OCI-LY1 (cell line): ENCODE measurements around the gene PPP1R9A.

ENCODE experiments used
- H2AFZ ChIP-seq: fragments of 200-600 bp; sonication (generic), shearing (Covaris generic); 2 replicates; pipeline ENCODE4 v1.6.0; 2014; ENCODE audit warnings: antibody characterized with exemption, mild to moderate bottlenecking, low read length
- H3F3A ChIP-seq: fragments of 200-600 bp; sonication (generic), shearing (Covaris generic); 2 replicates; pipeline ENCODE4 v1.6.0; 2014; ENCODE audit warnings: mild to moderate bottlenecking, antibody characterized with exemption, low read length, moderate library complexity; ENCODE audit not compliant: insufficient read depth
- H3K27ac ChIP-seq: fragments of 200-600 bp; sonication (generic); 2 replicates; pipeline ENCODE4 v1.5.1; 2014; ENCODE audit warnings: low read length, mixed run types, mild to moderate bottlenecking, low read depth; ENCODE audit not compliant: poor library complexity, severe bottlenecking
- H3K27me3 ChIP-seq: fragments of 200-600 bp; sonication (generic); 2 replicates; pipeline ENCODE4 v1.6.0; 2014; ENCODE audit warnings: antibody characterized with exemption, mild to moderate bottlenecking, low read length, moderate library complexity; ENCODE audit not compliant: insufficient read depth
- H3K36me3 ChIP-seq: fragments of 200-600 bp; sonication (generic); 2 replicates; pipeline ENCODE4 v1.6.1; 2014; ENCODE audit warnings: mild to moderate bottlenecking, antibody characterized with exemption, low read length, moderate library complexity, mixed read lengths; ENCODE audit not compliant: insufficient read depth
- H3K4me1 ChIP-seq: fragments of 200-600 bp; sonication (generic); 2 replicates; pipeline ENCODE4 v1.5.1; 2014; ENCODE audit warnings: mild to moderate bottlenecking, low read length, moderate library complexity; ENCODE audit not compliant: insufficient read depth, severe bottlenecking
- H3K4me2 ChIP-seq: fragments of 200-600 bp; sonication (generic), shearing (Covaris generic); 2 replicates; pipeline ENCODE4 v1.6.1; 2014; ENCODE audit warnings: low read length
- H3K4me3 ChIP-seq: fragments of 200-600 bp; sonication (generic); 2 replicates; pipeline ENCODE4 v1.5.1; 2014; ENCODE audit warnings: low read length, low read depth, mild to moderate bottlenecking, mixed read lengths; ENCODE audit not compliant: poor library complexity, severe bottlenecking
- H3K79me2 ChIP-seq: fragments of 200-600 bp; shearing (Covaris generic); 2 replicates; pipeline ENCODE4 v1.6.1; 2016; ENCODE audit warnings: mixed run types, low read length, mixed read lengths; ENCODE audit not compliant: insufficient read depth
- H3K9ac ChIP-seq: fragments of 200-600 bp; sonication (generic), shearing (Covaris generic); 2 replicates; pipeline ENCODE4 v1.6.1; 2014; ENCODE audit warnings: mild to moderate bottlenecking, low read length, mixed read lengths
- H3K9me2 ChIP-seq: fragments of 200-600 bp; sonication (generic), shearing (Covaris generic); 2 replicates; pipeline ENCODE4 v1.6.1; 2014; ENCODE audit warnings: low read depth, mild to moderate bottlenecking, low read length, mixed read lengths
- H3K9me3 ChIP-seq: fragments of 200-600 bp; shearing (Covaris generic); 2 replicates; pipeline ENCODE4 v1.6.1; 2014; ENCODE audit warnings: low read length, mixed read lengths
- H4K20me1 ChIP-seq: fragments of 200-600 bp; sonication (generic), shearing (Covaris generic); 2 replicates; pipeline ENCODE4 v1.6.0; 2016; ENCODE audit warnings: mild to moderate bottlenecking, low read length; ENCODE audit not compliant: insufficient read depth
- EZH2 ChIP-seq: fragments of 200-600 bp; sonication (generic), shearing (Covaris generic); IDR thresholded peaks from 2 replicates; pipeline ENCODE4 v1.8.0; 2017; ENCODE audit warnings: borderline replicate concordance, mixed run types, mild to moderate bottlenecking, antibody characterized with exemption, low read length, moderate library complexity, mixed read lengths
- TF ChIP-seq, protein P1 (sequence below): fragments of 200-600 bp; sonication (generic), shearing (Covaris generic); IDR thresholded peaks from 2 replicates; pipeline ENCODE4 v1.5.1; 2017; ENCODE audit warnings: mild to moderate bottlenecking, antibody characterized with exemption, low read length, moderate library complexity, mixed read lengths

Gene PPP1R9A

DNA sequence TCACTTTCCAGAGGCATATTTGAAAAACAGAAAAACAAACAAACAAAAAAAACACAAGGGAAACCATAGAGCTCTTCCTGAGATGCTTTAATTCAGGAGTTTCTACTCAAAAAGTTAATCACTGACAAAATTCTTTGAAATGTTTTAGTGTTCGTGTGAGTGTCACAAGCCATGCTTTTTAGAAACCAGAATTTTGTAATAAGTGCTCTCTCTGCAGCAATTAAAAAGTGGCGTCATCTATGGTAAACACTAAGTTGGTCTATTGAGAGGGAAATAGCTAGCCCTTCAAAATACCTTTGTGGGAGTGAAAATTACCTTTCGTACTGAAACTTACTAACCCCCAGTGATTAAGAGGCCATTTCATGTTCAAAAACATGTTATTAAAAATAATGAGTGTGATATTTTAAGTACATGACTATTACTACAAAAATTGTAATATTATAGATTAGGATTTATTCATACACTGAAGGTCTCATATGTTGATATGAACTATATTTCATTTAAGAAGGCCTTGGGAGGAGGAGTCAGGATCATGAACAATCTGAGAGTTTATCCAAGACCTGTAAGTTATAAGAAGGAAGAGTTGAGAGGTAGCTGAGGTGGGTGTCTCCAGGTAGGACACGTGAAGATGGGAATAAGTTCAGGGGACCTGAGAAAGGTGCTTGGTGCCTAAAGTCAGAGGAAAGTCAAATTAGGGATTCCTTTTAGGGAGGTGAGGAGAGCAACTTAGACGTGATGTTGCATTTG, 94.6 kb downstream of the PPP1R9A start:
- Histone ChIP-seq H3K36me3 (no peaks in the 10 kb centered on the region), H3K27ac (no peak overlapping the region), H3K4me3 (no peak overlapping the region), H4K20me1 (no peaks in the 10 kb centered on the region), H3K27me3 (no peaks in the 10 kb centered on the region), H3F3A (no peaks in the 10 kb centered on the region), H3K9ac (no peak overlapping the region), H3K9me2 (no peaks in the 10 kb centered on the region), H3K4me2 (no peak overlapping the region), H3K9me3 (no peaks in the 10 kb centered on the region), H3K79me2 (no peaks in the 10 kb centered on the region), H2AFZ (no peak overlapping the region), H3K4me1 (no peaks in the 10 kb centered on the region)
- TF ChIP-seq, protein P1, sequence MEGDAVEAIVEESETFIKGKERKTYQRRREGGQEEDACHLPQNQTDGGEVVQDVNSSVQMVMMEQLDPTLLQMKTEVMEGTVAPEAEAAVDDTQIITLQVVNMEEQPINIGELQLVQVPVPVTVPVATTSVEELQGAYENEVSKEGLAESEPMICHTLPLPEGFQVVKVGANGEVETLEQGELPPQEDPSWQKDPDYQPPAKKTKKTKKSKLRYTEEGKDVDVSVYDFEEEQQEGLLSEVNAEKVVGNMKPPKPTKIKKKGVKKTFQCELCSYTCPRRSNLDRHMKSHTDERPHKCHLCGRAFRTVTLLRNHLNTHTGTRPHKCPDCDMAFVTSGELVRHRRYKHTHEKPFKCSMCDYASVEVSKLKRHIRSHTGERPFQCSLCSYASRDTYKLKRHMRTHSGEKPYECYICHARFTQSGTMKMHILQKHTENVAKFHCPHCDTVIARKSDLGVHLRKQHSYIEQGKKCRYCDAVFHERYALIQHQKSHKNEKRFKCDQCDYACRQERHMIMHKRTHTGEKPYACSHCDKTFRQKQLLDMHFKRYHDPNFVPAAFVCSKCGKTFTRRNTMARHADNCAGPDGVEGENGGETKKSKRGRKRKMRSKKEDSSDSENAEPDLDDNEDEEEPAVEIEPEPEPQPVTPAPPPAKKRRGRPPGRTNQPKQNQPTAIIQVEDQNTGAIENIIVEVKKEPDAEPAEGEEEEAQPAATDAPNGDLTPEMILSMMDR: no peak
- no peak for TF ChIP-seq EZH2

DNA sequence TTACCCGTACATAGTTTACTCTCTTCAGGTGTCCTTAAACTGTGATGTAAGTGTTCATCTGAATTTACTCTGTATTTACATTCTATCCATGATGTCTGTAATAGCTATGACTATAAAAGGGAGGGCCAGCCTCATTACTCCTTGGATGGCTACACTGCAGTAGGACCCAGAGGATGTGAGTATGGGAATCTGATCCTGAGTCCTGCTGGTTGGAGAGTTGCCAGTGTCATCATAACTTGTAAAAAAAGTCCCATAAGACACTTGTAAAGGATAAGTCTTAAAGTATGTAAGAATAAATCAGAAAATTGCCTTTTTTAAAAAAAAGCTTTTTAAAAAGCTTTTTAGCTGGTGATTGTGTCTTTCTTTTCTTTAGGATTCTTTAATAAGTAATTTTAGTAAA, 95.4 kb downstream of the PPP1R9A start:
- Histone ChIP-seq H3K9me3 (no peaks in the 10 kb centered on the region), H3K4me1 (no peaks in the 10 kb centered on the region), H3K4me3 (no peak overlapping the region), H4K20me1 (no peaks in the 10 kb centered on the region), H3F3A (no peaks in the 10 kb centered on the region), H3K79me2 (no peaks in the 10 kb centered on the region), H3K27me3 (no peaks in the 10 kb centered on the region), H3K27ac (no peak overlapping the region), H3K36me3 (no peaks in the 10 kb centered on the region), H3K4me2 (no peak overlapping the region), H3K9me2 (no peaks in the 10 kb centered on the region), H2AFZ (no peak overlapping the region), H3K9ac (no peak overlapping the region)
- no peak for TF ChIP-seq EZH2
- TF ChIP-seq, protein P1: no peak

DNA sequence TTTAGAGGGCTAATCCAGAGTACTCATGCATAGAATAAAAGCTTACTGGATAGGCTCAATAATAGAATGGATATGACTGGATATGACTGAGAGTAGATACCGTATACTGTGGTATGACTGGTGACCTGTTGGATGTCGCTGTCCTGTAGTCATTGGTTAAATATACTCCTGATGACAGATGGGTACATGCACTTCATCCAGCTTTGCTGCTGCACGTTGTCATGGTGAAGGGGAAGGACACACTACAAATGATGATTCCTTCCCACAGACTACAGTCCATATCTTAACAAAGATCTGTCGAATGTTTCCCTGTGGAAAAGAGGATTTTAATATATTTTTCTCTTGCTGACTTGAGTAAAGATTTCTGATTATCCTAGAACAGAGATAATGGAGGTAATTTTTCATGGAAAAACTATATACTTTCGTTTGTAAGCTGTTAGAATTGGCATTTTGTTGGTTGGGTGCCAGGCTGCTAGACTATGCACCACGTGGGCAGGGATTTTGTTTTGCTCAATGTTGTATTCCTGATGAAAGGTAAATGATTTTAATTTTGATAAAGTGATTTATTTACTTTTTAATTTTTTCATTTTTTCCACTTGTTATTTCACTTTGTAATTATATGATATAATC, 97.3 kb downstream of the PPP1R9A start:
- H3K9me3 ChIP-seq: no peaks in the 10 kb centered on the region
- H3K4me2 ChIP-seq: no peak overlapping the region
- no peaks in the 10 kb centered on the region for H3K27me3 ChIP-seq
- H3K79me2 ChIP-seq: no peaks in the 10 kb centered on the region
- no peak overlapping the region for H2AFZ ChIP-seq
- no peaks in the 10 kb centered on the region for H3K36me3 ChIP-seq
- H3K4me3 ChIP-seq: no peak overlapping the region
- no peak overlapping the region for H3K27ac ChIP-seq
- H4K20me1 ChIP-seq: no peaks in the 10 kb centered on the region
- no peaks in the 10 kb centered on the region for H3F3A ChIP-seq
- TF ChIP-seq, protein P1: no peak
- no peak for TF ChIP-seq EZH2
- H3K9me2 ChIP-seq: no peaks in the 10 kb centered on the region
- H3K4me1 ChIP-seq: no peaks in the 10 kb centered on the region
- H3K9ac ChIP-seq: no peak overlapping the region
